ENCODE measurements around the gene MICALL1.

MICALL1 gene

DNA sequence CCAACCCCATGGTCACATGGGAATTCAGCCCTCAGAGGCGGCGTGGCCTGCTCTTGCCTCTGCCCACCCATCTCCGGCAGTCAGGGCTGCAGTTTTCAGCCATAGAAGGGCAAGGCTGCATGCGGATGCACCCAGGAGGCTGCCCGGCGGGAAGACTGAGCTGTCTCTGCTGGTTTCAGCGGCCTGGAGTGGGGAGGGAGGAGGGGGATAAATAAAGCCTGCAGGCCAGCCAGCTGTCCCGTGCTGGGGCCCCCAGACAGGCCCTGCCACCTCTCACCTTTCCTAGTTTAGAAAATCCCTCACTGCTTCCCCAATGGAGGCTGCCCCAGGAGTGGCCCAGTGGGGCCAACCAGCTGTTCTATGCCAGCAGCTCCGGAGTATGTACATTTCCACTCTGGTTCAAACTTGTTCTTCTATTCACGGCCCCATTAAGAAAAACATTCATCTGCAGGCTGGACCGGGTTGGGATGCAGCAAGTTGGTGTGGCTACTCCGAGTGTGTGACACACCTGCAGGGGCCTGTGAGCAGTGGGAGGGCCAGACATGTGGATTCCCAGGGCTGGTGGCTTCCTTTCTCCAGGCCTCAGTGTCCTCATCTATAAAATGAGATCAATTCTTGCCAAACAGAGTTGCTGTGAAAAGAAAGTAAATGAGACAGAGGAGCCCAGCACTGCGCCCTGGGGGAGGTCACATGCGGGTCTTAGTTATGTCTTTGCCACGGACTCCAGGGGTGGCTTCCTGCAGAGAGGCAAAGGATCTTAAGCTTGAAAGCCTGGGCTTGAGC is 5.0 kb downstream of the MICALL1 start:
- Histone ChIP-seq H3K9me3 (ENCODE audit: control insufficient read depth, low read length) (no peaks in the 10 kb centered on the region), H3K4me1 (peaks cover 9% of the 10 kb centered on the region), H3K4me3 (ENCODE audit: low read depth, low read length) (no peak overlapping the region), H3K36me3 (ENCODE audit: control insufficient read depth, insufficient read depth, low read length) (no peaks in the 10 kb centered on the region), H3K79me2 (peaks cover 6% of the 10 kb centered on the region), H2AFZ (no peak overlapping the region), H3K4me2 (ENCODE audit: low read length) (no peak overlapping the region), H3K27me3 (ENCODE audit: control insufficient read depth, insufficient read depth, low read length) (no peaks in the 10 kb centered on the region), H3K27ac (peak overlapping the region; percentile 51), H3K9ac (no peak overlapping the region)
- TF ChIP-seq, protein P1, sequence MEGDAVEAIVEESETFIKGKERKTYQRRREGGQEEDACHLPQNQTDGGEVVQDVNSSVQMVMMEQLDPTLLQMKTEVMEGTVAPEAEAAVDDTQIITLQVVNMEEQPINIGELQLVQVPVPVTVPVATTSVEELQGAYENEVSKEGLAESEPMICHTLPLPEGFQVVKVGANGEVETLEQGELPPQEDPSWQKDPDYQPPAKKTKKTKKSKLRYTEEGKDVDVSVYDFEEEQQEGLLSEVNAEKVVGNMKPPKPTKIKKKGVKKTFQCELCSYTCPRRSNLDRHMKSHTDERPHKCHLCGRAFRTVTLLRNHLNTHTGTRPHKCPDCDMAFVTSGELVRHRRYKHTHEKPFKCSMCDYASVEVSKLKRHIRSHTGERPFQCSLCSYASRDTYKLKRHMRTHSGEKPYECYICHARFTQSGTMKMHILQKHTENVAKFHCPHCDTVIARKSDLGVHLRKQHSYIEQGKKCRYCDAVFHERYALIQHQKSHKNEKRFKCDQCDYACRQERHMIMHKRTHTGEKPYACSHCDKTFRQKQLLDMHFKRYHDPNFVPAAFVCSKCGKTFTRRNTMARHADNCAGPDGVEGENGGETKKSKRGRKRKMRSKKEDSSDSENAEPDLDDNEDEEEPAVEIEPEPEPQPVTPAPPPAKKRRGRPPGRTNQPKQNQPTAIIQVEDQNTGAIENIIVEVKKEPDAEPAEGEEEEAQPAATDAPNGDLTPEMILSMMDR (IDR thresholded peaks at IDR 0.05), result no peak

DNA sequence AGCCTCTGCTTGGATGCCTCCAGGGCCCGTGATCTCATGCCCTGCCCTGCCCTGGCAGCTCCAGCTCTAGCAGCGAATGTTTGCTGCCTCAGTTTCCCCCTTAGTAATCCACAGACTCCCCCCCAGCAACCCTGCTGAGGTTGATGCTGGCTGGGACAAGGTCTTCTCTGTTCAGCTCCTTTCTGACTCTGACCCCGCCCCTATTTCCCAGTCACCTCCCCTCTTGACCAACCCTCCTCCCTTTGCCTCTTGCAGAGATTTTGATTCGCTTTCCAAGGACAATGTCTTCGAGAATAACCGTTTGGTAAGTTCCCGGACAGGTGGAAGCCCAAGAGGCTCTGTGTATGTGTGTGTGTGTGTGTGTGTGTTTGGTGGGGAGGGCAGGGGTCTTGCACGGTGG is 5.6 kb downstream of the MICALL1 start:
- Histone ChIP-seq H3K9ac (no peak overlapping the region), H3K36me3 (ENCODE audit: control insufficient read depth, insufficient read depth, low read length) (no peaks in the 10 kb centered on the region), H3K9me3 (ENCODE audit: control insufficient read depth, low read length) (no peaks in the 10 kb centered on the region), H3K27me3 (ENCODE audit: control insufficient read depth, insufficient read depth, low read length) (no peaks in the 10 kb centered on the region), H3K27ac (no peak overlapping the region), H2AFZ (no peak overlapping the region), H3K4me3 (ENCODE audit: low read depth, low read length) (no peak overlapping the region), H3K4me1 (peaks cover 9% of the 10 kb centered on the region), H3K4me2 (ENCODE audit: low read length) (no peak overlapping the region), H3K79me2 (peaks cover 5% of the 10 kb centered on the region)
- TF ChIP-seq, protein P1 (IDR thresholded peaks at IDR 0.05), result no peak

DNA sequence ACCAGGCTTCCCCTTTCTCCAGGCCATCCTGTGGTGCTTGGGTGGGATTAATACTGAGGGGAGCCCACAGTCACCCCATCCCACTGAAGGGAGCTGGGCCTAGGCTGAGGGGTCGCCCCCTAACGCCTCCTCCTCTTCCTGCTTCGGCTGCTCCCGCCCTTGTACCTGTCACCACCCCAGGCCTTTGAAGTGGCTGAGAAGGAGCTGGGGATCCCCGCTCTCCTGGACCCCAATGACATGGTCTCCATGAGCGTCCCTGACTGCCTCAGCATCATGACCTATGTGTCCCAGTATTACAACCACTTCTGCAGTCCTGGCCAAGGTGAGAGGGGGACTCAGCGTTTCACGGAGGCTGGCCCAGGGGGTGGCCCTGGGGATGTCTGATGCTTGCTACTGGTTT is 6.1 kb downstream of the MICALL1 start:
- H3K27ac ChIP-seq, result no peak overlapping the region
- no peaks in the 10 kb centered on the region for H3K27me3 ChIP-seq (ENCODE audit: control insufficient read depth, insufficient read depth, low read length)
- H3K36me3 ChIP-seq (ENCODE audit: control insufficient read depth, insufficient read depth, low read length), result no peaks in the 10 kb centered on the region
- H3K4me2 ChIP-seq (ENCODE audit: low read length), result no peak overlapping the region
- TF ChIP-seq, protein P1 (IDR thresholded peaks at IDR 0.05), result no peak
- no peaks in the 10 kb centered on the region for H3K9me3 ChIP-seq (ENCODE audit: control insufficient read depth, low read length)
- no peak overlapping the region for H3K9ac ChIP-seq
- H3K79me2 ChIP-seq, result peaks cover 3% of the 10 kb centered on the region
- H3K4me3 ChIP-seq (ENCODE audit: low read depth, low read length), result no peak overlapping the region
- no peak overlapping the region for H2AFZ ChIP-seq
- H3K4me1 ChIP-seq, result peaks cover 9% of the 10 kb centered on the region

DNA sequence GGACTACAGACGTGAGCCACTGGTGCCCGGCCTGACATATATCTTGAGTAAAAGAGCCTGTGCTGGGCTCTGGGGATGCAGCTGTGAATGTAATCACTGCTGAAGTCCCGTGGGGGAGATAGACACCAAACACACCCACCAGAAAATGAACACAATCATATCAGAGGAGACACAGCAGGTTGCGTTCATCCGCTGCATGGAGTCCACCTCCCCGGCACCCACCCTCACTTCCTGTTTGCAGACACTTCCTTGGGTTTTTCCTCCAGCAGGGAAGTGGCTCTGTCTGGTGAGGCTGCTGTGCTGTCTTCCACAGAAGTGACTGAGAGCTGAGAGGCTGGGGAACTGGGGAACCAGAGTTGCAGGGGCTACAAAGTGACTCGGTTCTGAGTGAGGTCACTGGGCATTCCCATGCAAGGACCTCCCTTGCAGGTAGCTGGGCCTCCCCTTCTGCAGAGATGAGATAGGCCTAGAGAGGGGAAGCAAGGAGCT is 7.2 kb downstream of the MICALL1 start:
- Histone ChIP-seq H2AFZ (no peak overlapping the region), H3K9ac (no peak overlapping the region), H3K27ac (no peak overlapping the region), H3K27me3 (ENCODE audit: control insufficient read depth, insufficient read depth, low read length) (no peaks in the 10 kb centered on the region), H3K4me2 (ENCODE audit: low read length) (no peak overlapping the region), H3K4me1 (peaks cover 9% of the 10 kb centered on the region), H3K9me3 (ENCODE audit: control insufficient read depth, low read length) (no peaks in the 10 kb centered on the region), H3K36me3 (ENCODE audit: control insufficient read depth, insufficient read depth, low read length) (no peaks in the 10 kb centered on the region), H3K4me3 (ENCODE audit: low read depth, low read length) (no peak overlapping the region), H3K79me2 (no peaks in the 10 kb centered on the region)
- TF ChIP-seq, protein P1 (IDR thresholded peaks at IDR 0.05), result no peak

DNA sequence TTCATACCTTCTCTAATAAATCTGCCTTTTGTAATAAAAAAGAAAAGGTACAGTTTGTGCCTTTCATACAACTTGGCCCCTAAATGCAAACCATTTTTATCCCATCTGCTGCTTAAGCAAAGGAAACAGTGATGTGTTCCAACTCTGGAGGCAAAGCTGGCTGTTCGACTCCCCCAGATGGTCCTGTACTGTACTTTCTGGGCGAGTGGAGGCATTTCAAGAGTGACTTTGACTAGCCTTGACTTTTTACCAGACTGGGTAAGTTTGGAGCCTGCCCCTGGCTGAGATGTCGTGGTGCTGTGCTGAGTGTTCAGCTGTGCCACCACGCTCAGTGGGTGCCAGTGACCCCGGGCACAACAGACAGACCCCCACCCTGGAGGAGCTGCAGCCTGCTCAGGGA is 10.2 kb downstream of the MICALL1 start:
- Histone ChIP-seq H2AFZ (no peak overlapping the region), H3K4me3 (ENCODE audit: low read depth, low read length) (no peak overlapping the region), H3K9me3 (ENCODE audit: control insufficient read depth, low read length) (no peaks in the 10 kb centered on the region), H3K9ac (no peak overlapping the region), H3K4me1 (no peaks in the 10 kb centered on the region), H3K27ac (no peak overlapping the region), H3K27me3 (ENCODE audit: control insufficient read depth, insufficient read depth, low read length) (no peaks in the 10 kb centered on the region), H3K36me3 (ENCODE audit: control insufficient read depth, insufficient read depth, low read length) (no peaks in the 10 kb centered on the region), H3K79me2 (no peaks in the 10 kb centered on the region), H3K4me2 (ENCODE audit: low read length) (no peak overlapping the region)
- TF ChIP-seq, protein P1 (IDR thresholded peaks at IDR 0.05), result no peak

All from parathyroid adenoma (tissue), 2 donors.